Mucosa of rectum (tissue), 2 donors: Measurements from ENCODE around the gene POLR3E.

ENCODE experiments used
- H3K27ac ChIP-seq, 2 donors: one replicate each; pipeline ENCODE4 v1.7.0; 2013; ENCODE audit warnings: inconsistent platforms in 2 of 2, low read depth in 2 of 2, low read length in 2 of 2
- H3K27me3 ChIP-seq, 2 donors: one replicate each; pipeline ENCODE4 v1.7.0; 2013; ENCODE audit warnings: low read length in 2 of 2; ENCODE audit not compliant: control insufficient read depth in 2 of 2, insufficient read depth in 2 of 2
- H3K36me3 ChIP-seq, 2 donors: one replicate each; pipeline ENCODE4 v1.7.0; 2013; ENCODE audit warnings: low read length in 2 of 2; ENCODE audit not compliant: control insufficient read depth in 2 of 2, insufficient read depth in 2 of 2
- H3K4me1 ChIP-seq, 2 donors: one replicate each; pipeline ENCODE4 v1.7.0; 2013; ENCODE audit warnings: low read length in 2 of 2, mild to moderate bottlenecking in 1 of 2; ENCODE audit not compliant: control insufficient read depth in 2 of 2, insufficient read depth in 2 of 2
- H3K4me3 ChIP-seq, 2 donors: one replicate each; pipeline ENCODE4 v1.7.0; 2013; ENCODE audit warnings: low read length in 2 of 2
- H3K9ac ChIP-seq, 2 donors: one replicate each; pipeline ENCODE4 v1.7.0; 2013; ENCODE audit warnings: low read length in 2 of 2, low read depth in 1 of 2, mild to moderate bottlenecking in 1 of 2
- H3K9me3 ChIP-seq, 2 donors: one replicate each; pipeline ENCODE4 v1.7.0; 2013; ENCODE audit warnings: low read length in 2 of 2; ENCODE audit not compliant: control insufficient read depth in 2 of 2
- donor health status: healthy.
- donor health status: Normal muscosa, but diverticular disease.

POLR3E gene

GRCh38 chr16:22374311-22375116 is 77.3 kb downstream of the POLR3E start, which contains the start of gene CDR2:
Gene CDR2 (minus strand): TSS chr16:22374619. CDS start chr16:22374309, 310 bp downstream.
- no peaks in the 10 kb centered on the region for H3K36me3 ChIP-seq
- no peaks in the 10 kb centered on the region for H3K27me3 ChIP-seq
- peak within 1 kb of the TSS; percentile 90 for H3K9ac ChIP-seq
- H3K27ac ChIP-seq = peak within 1 kb of the TSS; percentile 80 to 84
- H3K9me3 ChIP-seq = no peaks in the 10 kb centered on the region
- peak within 1 kb of the TSS; percentile 85 for H3K4me3 ChIP-seq
- peaks cover 40 to 41% of the 10 kb centered on the region in 2 donors for H3K4me1 ChIP-seq

GRCh38 chr16:22375117-22375962 is 78.1 kb downstream of the POLR3E start:
- Histone ChIP-seq H3K27ac (peak overlapping the region; percentile 71 to 80), H3K4me1 (peaks cover 34 to 40% of the 10 kb centered on the region in 2 donors), H3K36me3 (no peaks in the 10 kb centered on the region), H3K4me3 (peak overlapping the region; percentile 85), H3K9me3 (no peaks in the 10 kb centered on the region), H3K27me3 (no peaks in the 10 kb centered on the region), H3K9ac (peak overlapping the region; percentile 78 to 84)

GRCh38 chr16:22375963-22376640 is 78.9 kb downstream of the POLR3E start:
- Histone ChIP-seq H3K27ac (no peak overlapping the region), H3K4me3 (no peak overlapping the region), H3K36me3 (no peaks in the 10 kb centered on the region), H3K4me1 (peaks cover 26 to 34% of the 10 kb centered on the region in 2 donors), H3K9ac (no peak overlapping the region), H3K9me3 (no peaks in the 10 kb centered on the region), H3K27me3 (no peaks in the 10 kb centered on the region)

- Histone ChIP-seq H3K27ac (no peak overlapping the region), H3K36me3 (peaks cover 0 to 2% of the 10 kb centered on the region in 2 donors), H3K9me3 (no peaks in the 10 kb centered on the region)
Measured at GRCh38 chr16:22379656-22380055, 82.4 kb downstream of the POLR3E start.

GRCh38 chr16:22380529-22380928 is 83.3 kb downstream of the POLR3E start:
- Histone ChIP-seq H3K36me3 (peaks cover 0 to 2% of the 10 kb centered on the region in 2 donors), H3K4me3 (no peak overlapping the region), H3K9me3 (no peaks in the 10 kb centered on the region), H3K4me1 (peaks cover 0 to 2% of the 10 kb centered on the region in 2 donors), H3K27ac (no peak overlapping the region), H3K9ac (no peak overlapping the region), H3K27me3 (no peaks in the 10 kb centered on the region)

More at GRCh38 chr16:22379656-22380055, 82.4 kb downstream of the POLR3E start:
- H3K4me3 ChIP-seq = no peak overlapping the region
- H3K4me1 ChIP-seq = peaks cover 4 to 9% of the 10 kb centered on the region in 2 donors
- H3K27me3 ChIP-seq = no peaks in the 10 kb centered on the region
- H3K9ac ChIP-seq = no peak overlapping the region

- H3K27me3 ChIP-seq = no peaks in the 10 kb centered on the region
- no peak overlapping the region for H3K4me3 ChIP-seq
- H3K4me1 ChIP-seq = no peaks in the 10 kb centered on the region
- H3K27ac ChIP-seq = no peak overlapping the region
- peaks cover 0 to 2% of the 10 kb centered on the region in 2 donors for H3K36me3 ChIP-seq
- H3K9me3 ChIP-seq = no peaks in the 10 kb centered on the region
- H3K9ac ChIP-seq = no peak overlapping the region
Measured at GRCh38 chr16:22381392-22381791, 84.2 kb downstream of the POLR3E start.

GRCh38 chr16:22383827-22384226 is 86.6 kb downstream of the POLR3E start:
- no peaks in the 10 kb centered on the region for H3K27me3 ChIP-seq
- H3K9me3 ChIP-seq = no peaks in the 10 kb centered on the region
- no peak overlapping the region for H3K27ac ChIP-seq
- no peaks in the 10 kb centered on the region for H3K4me1 ChIP-seq
- no peak overlapping the region for H3K4me3 ChIP-seq
- no peak overlapping the region for H3K9ac ChIP-seq
- peaks cover 0 to 2% of the 10 kb centered on the region in 2 donors for H3K36me3 ChIP-seq
